ENCODE results near the gene MYH14. TPM values are rescaled to one million over a fixed set of nuclear protein-coding genes. Genes with fewer than 3 reads are reported as not detected.
"Not testable (repeated sequence)": the region's sequence is repeated elsewhere in the genome, so short reads cannot be mapped to it uniquely, and the experiment has no call there.

MYH14 gene
- total and polyA plus RNA-seq, 7 donors, result 55.4 to 298 (median 164) TPM

DNA sequence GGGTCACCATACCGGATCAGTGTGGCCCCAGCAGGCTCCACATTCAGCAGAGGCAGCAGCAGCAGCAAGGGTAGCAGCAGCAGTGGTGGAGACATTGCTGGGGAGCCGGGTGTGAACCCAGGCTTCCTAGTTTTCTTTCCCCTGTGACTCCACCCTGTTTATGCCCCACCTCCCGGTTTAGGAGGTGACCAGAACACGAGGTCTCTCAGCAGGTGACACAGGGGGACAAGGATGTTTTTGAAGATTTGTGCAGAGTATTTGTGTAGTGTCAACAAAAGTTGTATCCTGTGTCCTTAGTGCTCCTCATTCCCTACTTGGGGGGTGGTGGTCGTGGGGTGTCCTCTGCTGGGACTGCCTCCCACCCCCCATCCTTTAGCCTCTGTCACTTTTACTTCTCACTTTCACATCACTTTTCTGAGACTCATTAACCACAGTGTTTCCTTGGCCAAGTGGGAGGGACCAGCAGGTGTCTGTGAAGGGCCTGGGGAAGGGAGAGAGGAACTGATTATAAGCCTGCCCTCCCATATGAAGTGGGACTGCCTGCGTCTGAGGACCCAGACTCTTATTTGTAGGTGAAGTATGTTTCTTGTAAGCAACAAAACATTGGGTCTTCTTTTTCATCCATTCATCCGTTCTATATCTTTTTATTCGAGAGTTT is 141.4 kb downstream of the MYH14 start:
- intact Hi-C loops (cut with DNase I), result no loop called here
- no peaks in the 10 kb centered on the region for H3K4me1 ChIP-seq
- ATAC-seq (no peak), DNase-seq (no peak)
- WGBS, 3 donors, result 73 to 83% (median 74%) methylated on average over 8 of the region's 8 CpGs
- peaks cover 5% of the 10 kb centered on the region for H3K9me3 ChIP-seq
- TF ChIP-seq, protein P1, sequence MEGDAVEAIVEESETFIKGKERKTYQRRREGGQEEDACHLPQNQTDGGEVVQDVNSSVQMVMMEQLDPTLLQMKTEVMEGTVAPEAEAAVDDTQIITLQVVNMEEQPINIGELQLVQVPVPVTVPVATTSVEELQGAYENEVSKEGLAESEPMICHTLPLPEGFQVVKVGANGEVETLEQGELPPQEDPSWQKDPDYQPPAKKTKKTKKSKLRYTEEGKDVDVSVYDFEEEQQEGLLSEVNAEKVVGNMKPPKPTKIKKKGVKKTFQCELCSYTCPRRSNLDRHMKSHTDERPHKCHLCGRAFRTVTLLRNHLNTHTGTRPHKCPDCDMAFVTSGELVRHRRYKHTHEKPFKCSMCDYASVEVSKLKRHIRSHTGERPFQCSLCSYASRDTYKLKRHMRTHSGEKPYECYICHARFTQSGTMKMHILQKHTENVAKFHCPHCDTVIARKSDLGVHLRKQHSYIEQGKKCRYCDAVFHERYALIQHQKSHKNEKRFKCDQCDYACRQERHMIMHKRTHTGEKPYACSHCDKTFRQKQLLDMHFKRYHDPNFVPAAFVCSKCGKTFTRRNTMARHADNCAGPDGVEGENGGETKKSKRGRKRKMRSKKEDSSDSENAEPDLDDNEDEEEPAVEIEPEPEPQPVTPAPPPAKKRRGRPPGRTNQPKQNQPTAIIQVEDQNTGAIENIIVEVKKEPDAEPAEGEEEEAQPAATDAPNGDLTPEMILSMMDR (IDR thresholded peaks at IDR 0.05), result no peak
- no peak overlapping the region for H3K27ac ChIP-seq
- no peaks in the 10 kb centered on the region for H3K27me3 ChIP-seq (ENCODE audit: insufficient read depth in 3 of 3, low read length in 2 of 3)
- no peaks in the 10 kb centered on the region for H3K36me3 ChIP-seq (ENCODE audit: insufficient read depth in 1 of 2, low read depth in 1 of 2)
- H3K4me3 ChIP-seq, result no peak overlapping the region

DNA sequence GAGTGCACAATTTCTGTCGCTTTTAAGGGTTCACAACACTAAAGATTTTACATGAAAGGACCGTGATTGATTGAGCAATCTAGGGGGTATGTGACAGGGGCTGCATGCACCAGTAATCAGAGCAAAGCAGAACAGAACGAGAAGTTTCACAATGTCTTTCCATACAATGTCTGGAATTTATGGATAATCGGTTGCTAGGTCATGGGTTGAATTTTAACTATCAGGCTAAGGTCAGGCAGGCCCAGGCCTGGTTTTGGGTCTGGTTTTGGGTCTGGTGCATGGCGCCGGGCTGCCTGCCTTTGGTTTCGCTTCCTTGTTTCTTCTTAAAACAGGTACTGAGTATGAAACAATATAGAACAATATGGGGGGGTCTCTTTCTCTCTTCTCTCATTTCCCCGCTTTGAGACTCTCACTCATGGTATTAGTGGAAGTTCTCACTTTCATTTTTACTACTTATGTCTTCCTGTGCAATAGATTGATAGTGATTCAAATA is 143.7 kb downstream of the MYH14 start:
- H3K4me1 ChIP-seq; DNase-seq; H3K36me3 ChIP-seq (ENCODE audit: insufficient read depth in 1 of 2, low read depth in 1 of 2); intact Hi-C loops (cut with DNase I); H3K27me3 ChIP-seq (ENCODE audit: insufficient read depth in 3 of 3, low read length in 2 of 3); H3K27ac ChIP-seq; ATAC-seq; H3K4me3 ChIP-seq; H3K9me3 ChIP-seq: not testable (repeated sequence)
- WGBS, 3 donors, result 76 to 84% (median 81%) methylated on average over 8 of the region's 8 CpGs

DNA sequence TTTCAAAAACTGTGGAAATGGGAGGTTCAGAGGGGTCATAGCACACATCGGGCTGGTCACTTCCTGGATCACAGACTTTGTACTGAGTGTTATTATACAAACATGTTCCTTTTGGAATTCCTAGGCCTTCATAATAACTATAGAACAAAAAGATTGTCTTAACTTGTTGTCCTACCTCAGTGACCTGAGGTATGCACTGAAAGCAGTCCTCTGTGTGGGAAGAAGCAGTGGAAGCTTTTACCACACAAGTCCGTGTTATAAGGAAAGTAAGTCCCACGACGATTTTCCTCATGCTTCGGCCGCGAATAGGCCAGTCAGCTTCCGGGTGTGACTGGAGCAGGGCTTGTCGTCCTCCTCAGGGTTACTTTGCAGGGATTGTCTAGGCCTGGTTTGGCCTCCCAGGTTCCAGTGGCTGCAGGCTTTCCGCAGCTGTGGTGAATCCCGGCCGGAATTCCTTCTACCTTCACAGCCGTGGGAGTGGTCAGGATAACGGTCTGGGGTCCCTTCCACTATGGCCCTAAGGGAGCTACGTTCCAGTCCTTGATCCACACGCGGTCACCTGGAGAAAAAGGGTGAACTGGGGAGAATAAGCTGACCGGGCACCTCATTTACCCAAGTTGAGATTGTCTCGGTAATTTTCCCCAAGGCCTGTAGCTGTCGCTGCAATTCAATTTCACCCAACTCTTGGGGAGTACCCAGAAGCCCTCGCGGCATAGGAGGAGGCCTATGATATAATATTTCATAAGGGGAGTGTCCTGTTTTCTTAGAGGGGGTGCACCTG is 146.0 kb downstream of the MYH14 start:
- intact Hi-C loops (cut with DNase I), result no loop called here
- TF ChIP-seq, protein P1 (IDR thresholded peaks at IDR 0.05), result no peak
- H3K9me3 ChIP-seq, result peaks cover 5% of the 10 kb centered on the region
- no peak overlapping the region for H3K27ac ChIP-seq
- WGBS, 3 donors, result 55 to 63% (median 57%) methylated on average over 22 of the region's 22 CpGs
- DNase-seq (no peak), ATAC-seq (no peak)
- H3K4me1 ChIP-seq, result no peaks in the 10 kb centered on the region
- no peaks in the 10 kb centered on the region for H3K27me3 ChIP-seq (ENCODE audit: insufficient read depth in 3 of 3, low read length in 2 of 3)
- no peaks in the 10 kb centered on the region for H3K36me3 ChIP-seq (ENCODE audit: insufficient read depth in 1 of 2, low read depth in 1 of 2)
- no peak overlapping the region for H3K4me3 ChIP-seq

DNA sequence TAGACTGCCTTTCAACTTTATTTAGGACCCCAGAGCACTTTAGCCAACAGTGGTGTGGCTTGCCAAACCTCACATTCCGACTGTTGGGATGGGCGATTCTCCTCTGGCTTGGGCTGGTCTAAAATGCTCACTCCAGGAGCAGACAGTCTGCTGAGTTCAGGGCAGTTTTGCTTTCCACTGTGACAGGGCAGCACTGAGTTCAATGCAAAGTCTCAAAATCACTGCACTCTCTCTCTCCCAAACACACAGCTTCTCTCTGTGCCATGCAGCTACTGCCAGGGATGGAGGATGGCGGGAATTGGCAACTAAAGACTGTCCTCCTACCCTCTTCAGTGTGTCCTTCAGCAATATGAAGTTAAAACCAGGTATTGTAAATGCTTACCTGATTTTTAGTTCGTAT is 148.8 kb downstream of the MYH14 start:
- Histone ChIP-seq H3K9me3 (no peaks in the 10 kb centered on the region), H3K36me3 (ENCODE audit: insufficient read depth in 1 of 2, low read depth in 1 of 2) (no peaks in the 10 kb centered on the region), H3K27ac (no peak overlapping the region), H3K4me1 (no peaks in the 10 kb centered on the region), H3K4me3 (no peak overlapping the region), H3K27me3 (ENCODE audit: insufficient read depth in 3 of 3, low read length in 2 of 3) (no peaks in the 10 kb centered on the region)
- intact Hi-C loops (cut with DNase I), result no loop called here
- no peak for ATAC-seq
- 40 to 74% (median 56%) methylated on average over 4 of the region's 4 CpGs for WGBS, 3 donors
- DNase-seq, result no peak
- TF ChIP-seq, protein P1 (IDR thresholded peaks at IDR 0.05), result no peak

- H3K4me3 ChIP-seq; intact Hi-C loops (cut with DNase I); H3K27ac ChIP-seq; H3K9me3 ChIP-seq; ATAC-seq; H3K4me1 ChIP-seq; DNase-seq; H3K36me3 ChIP-seq (ENCODE audit: insufficient read depth in 1 of 2, low read depth in 1 of 2); H3K27me3 ChIP-seq (ENCODE audit: insufficient read depth in 3 of 3, low read length in 2 of 3): not testable (repeated sequence)
- 88 to 92% (median 88%) methylated on average over 7 of the region's 7 CpGs for WGBS, 3 donors
Observed at GRCh38 chr19:50353487-50353880, 150.1 kb downstream of the MYH14 start.
